Globus pallidus (tissue), 1 donor: ENCODE results near the gene DENND1A.
"Not testable (repeated sequence)": the region's sequence is repeated elsewhere in the genome, so short reads cannot be mapped to it uniquely, and the experiment has no call there.

ENCODE experiments used
- DNase-seq: peaks from one replicate; pipeline ENCODE4 v3.0.0-alpha.2; 2015; ENCODE audit warnings: low spot score

DENND1A gene

DNA sequence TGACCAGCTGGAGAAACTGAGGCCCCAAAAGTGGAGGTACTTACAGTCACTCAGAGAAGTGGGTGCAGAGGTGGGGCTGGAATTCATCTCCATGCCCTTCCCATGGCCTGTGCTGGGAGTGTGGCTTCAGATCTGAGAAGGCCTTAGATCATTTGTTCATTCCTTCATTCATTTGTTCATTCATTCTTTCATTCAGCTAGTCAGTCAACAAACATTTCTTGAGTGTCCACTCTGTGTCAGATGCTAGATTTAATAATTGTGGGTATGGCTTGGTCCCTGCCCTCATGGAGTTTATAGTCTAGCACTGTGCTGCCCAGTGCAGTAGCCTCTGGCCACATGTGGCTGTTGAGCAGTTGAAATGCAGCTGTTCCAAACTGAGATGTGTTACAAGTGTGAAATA lies 593.0 kb downstream of the DENND1A start:
- DNase-seq: no peak

DNA sequence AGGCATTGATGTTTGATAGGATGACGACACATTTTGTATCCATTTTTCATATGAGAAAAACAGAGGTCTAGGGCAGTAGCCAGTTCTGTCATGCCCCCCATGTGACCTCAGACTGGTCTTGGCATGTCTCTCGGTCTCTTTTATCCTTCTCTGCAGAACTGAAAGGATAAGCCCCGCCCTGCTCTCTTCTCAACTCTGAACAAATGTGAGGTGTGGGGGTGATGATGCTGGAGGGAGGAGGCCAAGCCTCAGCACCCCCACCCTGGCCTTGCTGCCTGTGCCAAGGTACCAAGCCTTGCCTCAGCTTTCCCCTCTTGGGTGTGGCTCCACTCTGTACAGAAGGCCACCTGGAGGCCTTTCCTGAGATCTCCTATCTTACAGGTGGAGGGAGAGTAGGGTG lies 593.5 kb downstream of the DENND1A start:
- DNase-seq: no peak

DNA sequence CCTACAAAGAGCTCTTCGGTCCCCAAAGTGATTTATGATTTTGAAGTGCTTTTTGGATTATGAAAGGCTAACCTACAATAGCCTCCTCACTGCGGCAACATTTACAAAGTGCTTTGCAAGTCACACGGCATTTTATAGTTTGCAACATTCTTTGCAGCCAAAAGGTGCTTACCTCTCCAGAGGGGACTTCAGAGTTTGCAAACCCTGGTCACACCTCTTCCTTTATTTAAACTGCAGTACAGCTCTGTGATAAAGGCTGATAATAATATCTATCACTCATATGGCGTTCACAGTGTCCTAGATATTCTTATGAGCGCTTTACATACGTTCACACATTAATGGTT lies 594.0 kb downstream of the DENND1A start:
- DNase-seq: no peak

DNA sequence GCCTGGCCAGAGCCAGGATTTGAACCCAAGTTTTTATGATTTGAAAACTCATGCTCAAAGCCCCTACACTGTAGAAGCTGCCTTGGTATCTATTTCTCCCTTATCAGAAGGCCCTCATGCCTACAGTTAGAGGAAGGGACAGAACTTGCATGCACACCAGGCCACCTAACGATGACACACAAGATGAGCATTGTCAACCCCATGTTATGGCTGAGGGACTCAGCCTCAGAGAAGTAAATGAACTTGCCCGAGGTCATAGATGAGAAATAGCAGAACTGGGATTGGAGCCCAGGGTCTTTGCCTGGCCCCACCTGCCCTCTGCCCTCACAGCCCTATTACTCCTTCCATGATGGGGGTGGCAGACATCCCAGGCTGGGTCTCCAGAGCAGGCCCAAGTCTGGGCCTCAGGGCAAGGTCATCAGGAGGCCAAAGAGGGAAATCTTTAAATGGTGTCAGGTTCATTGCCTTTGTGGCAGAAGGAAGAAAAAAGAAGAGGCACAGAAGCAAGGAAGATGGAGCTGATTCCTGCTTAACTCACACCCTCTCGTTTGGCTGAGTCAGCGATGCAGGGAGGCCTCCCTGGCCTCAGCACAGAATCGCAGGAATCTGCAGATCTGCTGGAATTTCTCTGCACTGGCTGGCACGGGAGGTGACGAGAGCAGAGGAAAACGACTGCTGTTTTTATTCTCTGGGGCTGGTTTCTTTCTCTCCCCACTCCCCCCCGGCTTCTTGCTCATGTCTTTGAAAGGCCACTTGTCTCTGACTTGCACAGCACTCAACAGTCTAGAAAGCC lies 594.5 kb downstream of the DENND1A start:
- no peak for DNase-seq

DNA sequence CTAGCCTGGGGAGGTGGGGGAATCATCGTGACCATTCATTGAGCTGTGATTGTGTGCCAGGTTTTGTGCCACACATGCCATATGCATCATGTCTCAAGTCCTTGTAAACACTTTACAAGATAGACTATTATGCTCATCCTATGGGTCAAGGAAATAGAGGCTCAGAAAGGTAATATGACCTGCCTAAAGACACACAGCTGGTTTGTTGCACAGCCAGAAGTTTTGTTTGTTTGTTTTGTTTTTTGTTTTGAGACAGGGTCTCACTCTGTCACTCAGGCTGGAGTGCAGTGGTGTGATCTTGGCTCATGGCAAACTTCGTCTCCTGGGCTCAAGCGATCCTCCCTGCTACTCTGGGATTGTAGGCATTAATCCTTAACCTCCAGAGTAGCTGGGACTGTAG lies 595.3 kb downstream of the DENND1A start:
- no peak for DNase-seq

DNA sequence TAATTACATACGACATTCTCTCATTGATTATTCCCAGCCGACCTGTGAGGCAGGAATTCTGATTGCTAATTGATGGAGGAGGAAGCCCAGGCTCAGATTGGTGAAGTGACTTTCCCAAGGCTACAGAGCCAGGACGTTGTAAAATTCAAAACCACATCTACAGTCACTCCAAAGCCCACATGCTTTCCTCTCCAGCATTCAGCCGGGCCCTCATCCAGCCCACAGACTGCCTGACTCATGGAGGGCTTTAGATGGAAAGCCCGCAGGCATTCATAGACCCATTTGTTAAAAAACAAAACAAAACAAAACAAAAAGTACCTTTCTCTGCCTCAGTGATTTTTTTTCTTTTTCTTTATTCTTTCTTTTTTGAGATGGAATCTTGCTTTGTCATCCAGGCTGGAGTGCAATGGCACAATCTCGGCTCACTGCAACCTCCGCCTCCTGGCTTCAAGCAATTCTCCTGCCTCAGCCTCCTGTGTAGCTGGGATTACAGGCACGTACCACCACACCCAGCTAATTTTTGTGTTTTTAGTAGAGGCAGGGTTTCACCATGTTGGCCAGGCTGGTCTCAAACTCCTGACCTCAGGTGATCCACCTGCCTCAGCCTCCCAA lies 596.8 kb downstream of the DENND1A start:
- not testable (repeated sequence) for DNase-seq

DNA sequence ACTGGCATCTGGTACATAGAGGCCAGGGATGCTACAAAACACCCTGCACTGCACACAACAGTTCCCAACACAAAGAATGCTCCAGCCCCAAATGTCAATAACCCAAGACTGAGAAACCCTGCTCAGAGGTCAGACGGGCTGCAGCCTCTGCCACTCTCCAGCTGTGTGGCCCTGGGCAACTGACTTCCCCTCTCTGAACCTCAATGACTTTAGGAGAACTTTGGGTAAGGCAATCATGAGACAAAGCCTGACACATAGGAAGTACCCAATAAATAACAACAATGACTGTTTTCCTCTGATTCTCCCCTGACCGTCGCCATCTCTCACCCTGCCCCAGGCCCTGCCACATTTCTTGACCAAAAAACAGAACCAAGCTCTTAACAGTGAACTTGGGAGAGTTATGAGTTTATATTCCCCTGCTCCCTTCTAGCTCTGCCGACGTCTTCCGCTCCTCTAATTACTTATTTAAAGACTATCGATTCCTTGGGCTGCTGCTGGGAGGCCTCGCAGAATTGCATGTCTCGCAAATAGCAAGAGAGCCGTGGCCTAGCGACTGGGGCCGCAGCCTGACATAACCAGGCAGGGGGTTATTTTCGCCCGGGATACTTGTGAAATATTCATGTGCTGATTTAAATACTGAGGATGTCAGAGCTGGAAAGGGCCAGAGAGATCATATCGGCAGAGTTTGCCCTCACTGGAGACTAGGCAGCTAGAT lies 598.4 kb downstream of the DENND1A start:
- DNase-seq: no peak
